HepG2 (cell line): ENCODE results near the gene RGS13. TPM values are rescaled to one million over a fixed set of nuclear protein-coding genes. Genes with fewer than 3 reads are reported as not detected.

ENCODE experiments used
- KLF13 ChIP-seq: sonication (generic); formaldehyde crosslinking; IDR thresholded peaks from 2 replicates; pipeline ENCODE4 v1.4.0; 2020; ENCODE audit warnings: mild to moderate bottlenecking, missing genetic modification reagents
- MLLT10 ChIP-seq: sonication (generic); formaldehyde crosslinking; IDR thresholded peaks from 2 replicates; pipeline ENCODE4 v1.4.0; 2020; ENCODE audit warnings: missing genetic modification reagents
- NCOA2 ChIP-seq: sonication (generic); formaldehyde crosslinking; IDR thresholded peaks from 2 replicates; pipeline ENCODE4 v1.8.0; 2022; ENCODE audit warnings: inconsistent platforms
- NR2F6 ChIP-seq, 2 experiments: IDR thresholded peaks; 2 replicates each; pipeline ENCODE4 v1.6.1; 2016; ENCODE audit warnings: antibody characterized with exemption in 1 of 2, mild to moderate bottlenecking in 1 of 2
- PITX1 ChIP-seq: sonication (generic); formaldehyde crosslinking; IDR thresholded peaks from 2 replicates; pipeline ENCODE4 v1.5.1; 2020; ENCODE audit warnings: mild to moderate bottlenecking, missing genetic modification reagents
- SIX4 ChIP-seq: sonication (generic); formaldehyde crosslinking; IDR thresholded peaks from 2 replicates; pipeline ENCODE4 v1.4.0; 2020; ENCODE audit warnings: missing genetic modification reagents
- YY1 ChIP-seq: IDR thresholded peaks from 2 replicates; pipeline ENCODE4 v1.6.1; 2011; ENCODE audit warnings: low read length, low read depth, moderate library complexity, mild to moderate bottlenecking; ENCODE audit not compliant: insufficient read depth, insufficient replicate concordance
- ZFP1 ChIP-seq: IDR thresholded peaks from 2 replicates; pipeline ENCODE4 v1.6.1; 2016
- ZFX ChIP-seq: sonication (generic); formaldehyde crosslinking; IDR thresholded peaks from 2 replicates; pipeline ENCODE4 v1.4.0; 2020; ENCODE audit warnings: mild to moderate bottlenecking, low read depth, missing genetic modification reagents, moderate library complexity
- ZIK1 ChIP-seq: sonication (generic); formaldehyde crosslinking; IDR thresholded peaks from 2 replicates; pipeline ENCODE4 v1.5.0; 2020; ENCODE audit warnings: mild to moderate bottlenecking, low read depth, missing genetic modification reagents, borderline replicate concordance
- ZNF124 ChIP-seq: sonication (generic); formaldehyde crosslinking; IDR thresholded peaks from 2 replicates; pipeline ENCODE4 v1.4.0; 2020; ENCODE audit warnings: missing genetic modification reagents
- ZNF20 ChIP-seq: sonication (generic); formaldehyde crosslinking; IDR thresholded peaks from 2 replicates; pipeline ENCODE4 v1.4.0; 2020; ENCODE audit warnings: mild to moderate bottlenecking, moderate library complexity, missing genetic modification reagents
- ZNF207 ChIP-seq: fragments of 450-650 bp; IDR thresholded peaks from 2 replicates; pipeline ENCODE4 v1.6.1; 2016; ENCODE audit warnings: antibody characterized with exemption, borderline replicate concordance
- ZNF543 ChIP-seq: sonication (generic); formaldehyde crosslinking; IDR thresholded peaks from 2 replicates; pipeline ENCODE4 v1.4.0; 2020; ENCODE audit warnings: mild to moderate bottlenecking, missing genetic modification reagents
- ZNF790 ChIP-seq: sonication (generic); formaldehyde crosslinking; IDR thresholded peaks from 2 replicates; pipeline ENCODE4 v1.8.0; 2022; ENCODE audit warnings: missing genetic modification reagents, mild to moderate bottlenecking, borderline replicate concordance
- polyA plus RNA-seq, 8 experiments: library from polyadenylated mRNA; depleted of rRNA in 3 of 8; stranded (reverse) in 7 of 8; unstranded in 1 of 8; fragments of >200 nt; fragmentation: Illumina TruSeq in 4 of 8; extraction: Trizol in 4 of 8; gene quantifications; 2 replicates each; pipeline versions ENCODE4 v1.2.1 to v1.2.3, GENCODE V29; 2011 to 2016; ENCODE audit warnings: low read depth in 4 of 8, missing spikeins in 1 of 8, mixed read lengths in 1 of 8; ENCODE audit not compliant: insufficient read depth in 1 of 8
- total RNA-seq, 5 experiments: library from RNA; depleted of rRNA; stranded (reverse); fragments of >200 nt; fragmentation: Illumina TruSeq; extraction: Trizol; gene quantifications; 2 replicates each; pipeline ENCODE4 v1.2.3, GENCODE V29; 2016; ENCODE audit warnings: low read depth in 1 of 5
- TF ChIP-seq, protein P1 (sequence below): sonication (generic); formaldehyde crosslinking; IDR thresholded peaks from 2 replicates; pipeline ENCODE4 v1.4.0; 2020; ENCODE audit warnings: missing genetic modification reagents
- TF ChIP-seq, protein P2 (sequence below): IDR thresholded peaks from 2 replicates; pipeline ENCODE4 v1.4.0; 2020; ENCODE audit warnings: mild to moderate bottlenecking, missing genetic modification reagents
- TF ChIP-seq, protein P3 (sequence below): fragments of 450-650 bp; IDR thresholded peaks from 2 replicates; pipeline ENCODE4 v1.6.1; 2017; ENCODE audit warnings: mild to moderate bottlenecking

Gene RGS13
- total and polyA plus RNA-seq, 2 of the 13 experiments (the other 11 are each of a cell fraction or from before 2014, with no cell fraction given), result not detected

DNA sequence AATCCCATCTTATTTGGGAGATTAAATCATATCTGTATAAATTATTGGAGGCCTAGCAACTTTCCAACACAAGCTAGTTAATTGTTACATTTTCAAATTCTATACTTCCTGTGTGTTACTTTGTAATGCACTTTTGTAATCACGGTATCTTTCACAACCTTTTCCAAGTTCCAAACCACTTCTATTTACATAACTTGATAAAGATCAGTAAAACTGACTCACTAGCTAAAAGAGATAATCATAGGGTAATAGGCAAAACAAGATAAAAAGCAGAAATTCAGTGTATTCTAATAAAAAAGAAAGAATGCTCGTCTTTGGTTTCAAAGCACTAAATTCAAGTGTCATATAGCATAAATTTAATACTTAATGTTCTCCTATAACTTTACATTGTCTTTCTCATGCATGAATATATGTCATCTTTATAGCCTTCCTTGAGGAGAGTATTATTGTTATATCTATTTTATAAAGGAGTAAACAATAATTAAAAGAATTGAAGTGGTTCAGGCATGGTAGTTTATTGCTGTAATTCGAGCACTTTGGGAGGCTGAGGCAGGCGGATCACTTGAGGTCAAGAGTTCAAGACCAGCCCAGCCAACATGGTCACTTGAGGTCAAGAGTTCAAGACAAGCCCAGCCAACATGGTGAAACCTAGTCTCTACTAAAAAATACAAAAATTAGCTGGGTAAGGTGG lies 66.4 kb downstream of the RGS13 start (continued):
- TF ChIP-seq KLF13 (CRISPR knock-in tag), result no peak
- TF ChIP-seq ZNF543 (CRISPR knock-in tag), result no peak
- TF ChIP-seq ZNF20, result no peak
- 0 out of 2 replicates have a peak, but pooled peaks have one; percentile 18 for TF ChIP-seq NR2F6 (IDR thresholded peaks at IDR 0.05)
- peak; percentile 54 for TF ChIP-seq NR2F6 (CRISPR knock-in tag; IDR thresholded peaks at IDR 0.05)
- TF ChIP-seq ZNF207, result no peak
- no peak for TF ChIP-seq ZNF790 (CRISPR knock-in tag)
- TF ChIP-seq, protein P1, sequence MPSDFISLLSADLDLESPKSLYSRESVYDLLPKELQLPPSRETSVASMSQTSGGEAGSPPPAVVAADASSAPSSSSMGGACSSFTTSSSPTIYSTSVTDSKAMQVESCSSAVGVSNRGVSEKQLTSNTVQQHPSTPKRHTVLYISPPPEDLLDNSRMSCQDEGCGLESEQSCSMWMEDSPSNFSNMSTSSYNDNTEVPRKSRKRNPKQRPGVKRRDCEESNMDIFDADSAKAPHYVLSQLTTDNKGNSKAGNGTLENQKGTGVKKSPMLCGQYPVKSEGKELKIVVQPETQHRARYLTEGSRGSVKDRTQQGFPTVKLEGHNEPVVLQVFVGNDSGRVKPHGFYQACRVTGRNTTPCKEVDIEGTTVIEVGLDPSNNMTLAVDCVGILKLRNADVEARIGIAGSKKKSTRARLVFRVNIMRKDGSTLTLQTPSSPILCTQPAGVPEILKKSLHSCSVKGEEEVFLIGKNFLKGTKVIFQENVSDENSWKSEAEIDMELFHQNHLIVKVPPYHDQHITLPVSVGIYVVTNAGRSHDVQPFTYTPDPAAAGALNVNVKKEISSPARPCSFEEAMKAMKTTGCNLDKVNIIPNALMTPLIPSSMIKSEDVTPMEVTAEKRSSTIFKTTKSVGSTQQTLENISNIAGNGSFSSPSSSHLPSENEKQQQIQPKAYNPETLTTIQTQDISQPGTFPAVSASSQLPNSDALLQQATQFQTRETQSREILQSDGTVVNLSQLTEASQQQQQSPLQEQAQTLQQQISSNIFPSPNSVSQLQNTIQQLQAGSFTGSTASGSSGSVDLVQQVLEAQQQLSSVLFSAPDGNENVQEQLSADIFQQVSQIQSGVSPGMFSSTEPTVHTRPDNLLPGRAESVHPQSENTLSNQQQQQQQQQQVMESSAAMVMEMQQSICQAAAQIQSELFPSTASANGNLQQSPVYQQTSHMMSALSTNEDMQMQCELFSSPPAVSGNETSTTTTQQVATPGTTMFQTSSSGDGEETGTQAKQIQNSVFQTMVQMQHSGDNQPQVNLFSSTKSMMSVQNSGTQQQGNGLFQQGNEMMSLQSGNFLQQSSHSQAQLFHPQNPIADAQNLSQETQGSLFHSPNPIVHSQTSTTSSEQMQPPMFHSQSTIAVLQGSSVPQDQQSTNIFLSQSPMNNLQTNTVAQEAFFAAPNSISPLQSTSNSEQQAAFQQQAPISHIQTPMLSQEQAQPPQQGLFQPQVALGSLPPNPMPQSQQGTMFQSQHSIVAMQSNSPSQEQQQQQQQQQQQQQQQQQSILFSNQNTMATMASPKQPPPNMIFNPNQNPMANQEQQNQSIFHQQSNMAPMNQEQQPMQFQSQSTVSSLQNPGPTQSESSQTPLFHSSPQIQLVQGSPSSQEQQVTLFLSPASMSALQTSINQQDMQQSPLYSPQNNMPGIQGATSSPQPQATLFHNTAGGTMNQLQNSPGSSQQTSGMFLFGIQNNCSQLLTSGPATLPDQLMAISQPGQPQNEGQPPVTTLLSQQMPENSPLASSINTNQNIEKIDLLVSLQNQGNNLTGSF (CRISPR knock-in tag), result no peak
- no peak for TF ChIP-seq PITX1 (CRISPR knock-in tag)
- no peak for TF ChIP-seq YY1
- TF ChIP-seq NCOA2 (CRISPR knock-in tag), result peak; percentile 91
- TF ChIP-seq SIX4 (CRISPR knock-in tag), result peak; percentile 54; the same call in 1 of the 2 replicates
- TF ChIP-seq, protein P2, sequence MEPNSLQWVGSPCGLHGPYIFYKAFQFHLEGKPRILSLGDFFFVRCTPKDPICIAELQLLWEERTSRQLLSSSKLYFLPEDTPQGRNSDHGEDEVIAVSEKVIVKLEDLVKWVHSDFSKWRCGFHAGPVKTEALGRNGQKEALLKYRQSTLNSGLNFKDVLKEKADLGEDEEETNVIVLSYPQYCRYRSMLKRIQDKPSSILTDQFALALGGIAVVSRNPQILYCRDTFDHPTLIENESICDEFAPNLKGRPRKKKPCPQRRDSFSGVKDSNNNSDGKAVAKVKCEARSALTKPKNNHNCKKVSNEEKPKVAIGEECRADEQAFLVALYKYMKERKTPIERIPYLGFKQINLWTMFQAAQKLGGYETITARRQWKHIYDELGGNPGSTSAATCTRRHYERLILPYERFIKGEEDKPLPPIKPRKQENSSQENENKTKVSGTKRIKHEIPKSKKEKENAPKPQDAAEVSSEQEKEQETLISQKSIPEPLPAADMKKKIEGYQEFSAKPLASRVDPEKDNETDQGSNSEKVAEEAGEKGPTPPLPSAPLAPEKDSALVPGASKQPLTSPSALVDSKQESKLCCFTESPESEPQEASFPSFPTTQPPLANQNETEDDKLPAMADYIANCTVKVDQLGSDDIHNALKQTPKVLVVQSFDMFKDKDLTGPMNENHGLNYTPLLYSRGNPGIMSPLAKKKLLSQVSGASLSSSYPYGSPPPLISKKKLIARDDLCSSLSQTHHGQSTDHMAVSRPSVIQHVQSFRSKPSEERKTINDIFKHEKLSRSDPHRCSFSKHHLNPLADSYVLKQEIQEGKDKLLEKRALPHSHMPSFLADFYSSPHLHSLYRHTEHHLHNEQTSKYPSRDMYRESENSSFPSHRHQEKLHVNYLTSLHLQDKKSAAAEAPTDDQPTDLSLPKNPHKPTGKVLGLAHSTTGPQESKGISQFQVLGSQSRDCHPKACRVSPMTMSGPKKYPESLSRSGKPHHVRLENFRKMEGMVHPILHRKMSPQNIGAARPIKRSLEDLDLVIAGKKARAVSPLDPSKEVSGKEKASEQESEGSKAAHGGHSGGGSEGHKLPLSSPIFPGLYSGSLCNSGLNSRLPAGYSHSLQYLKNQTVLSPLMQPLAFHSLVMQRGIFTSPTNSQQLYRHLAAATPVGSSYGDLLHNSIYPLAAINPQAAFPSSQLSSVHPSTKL (CRISPR knock-in tag), result peak; percentile 96
- TF ChIP-seq ZFP1 (CRISPR knock-in tag), result no peak
- TF ChIP-seq, protein P3, sequence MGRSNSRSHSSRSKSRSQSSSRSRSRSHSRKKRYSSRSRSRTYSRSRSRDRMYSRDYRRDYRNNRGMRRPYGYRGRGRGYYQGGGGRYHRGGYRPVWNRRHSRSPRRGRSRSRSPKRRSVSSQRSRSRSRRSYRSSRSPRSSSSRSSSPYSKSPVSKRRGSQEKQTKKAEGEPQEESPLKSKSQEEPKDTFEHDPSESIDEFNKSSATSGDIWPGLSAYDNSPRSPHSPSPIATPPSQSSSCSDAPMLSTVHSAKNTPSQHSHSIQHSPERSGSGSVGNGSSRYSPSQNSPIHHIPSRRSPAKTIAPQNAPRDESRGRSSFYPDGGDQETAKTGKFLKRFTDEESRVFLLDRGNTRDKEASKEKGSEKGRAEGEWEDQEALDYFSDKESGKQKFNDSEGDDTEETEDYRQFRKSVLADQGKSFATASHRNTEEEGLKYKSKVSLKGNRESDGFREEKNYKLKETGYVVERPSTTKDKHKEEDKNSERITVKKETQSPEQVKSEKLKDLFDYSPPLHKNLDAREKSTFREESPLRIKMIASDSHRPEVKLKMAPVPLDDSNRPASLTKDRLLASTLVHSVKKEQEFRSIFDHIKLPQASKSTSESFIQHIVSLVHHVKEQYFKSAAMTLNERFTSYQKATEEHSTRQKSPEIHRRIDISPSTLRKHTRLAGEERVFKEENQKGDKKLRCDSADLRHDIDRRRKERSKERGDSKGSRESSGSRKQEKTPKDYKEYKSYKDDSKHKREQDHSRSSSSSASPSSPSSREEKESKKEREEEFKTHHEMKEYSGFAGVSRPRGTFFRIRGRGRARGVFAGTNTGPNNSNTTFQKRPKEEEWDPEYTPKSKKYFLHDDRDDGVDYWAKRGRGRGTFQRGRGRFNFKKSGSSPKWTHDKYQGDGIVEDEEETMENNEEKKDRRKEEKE, result no peak
- no peak for TF ChIP-seq MLLT10 (CRISPR knock-in tag)
- no peak for TF ChIP-seq ZIK1
- TF ChIP-seq ZFX, result no peak
- 0 out of 2 replicates have a peak, but pooled peaks have one; percentile 28 for TF ChIP-seq ZNF124 (CRISPR knock-in tag)
